Endothelial cell of umbilical vein (primary cell): ENCODE measurements around the gene BSDC1. TPM values are rescaled to one million over a fixed set of nuclear protein-coding genes. Genes with fewer than 3 reads are reported as not detected.

Experiments
- BruUV-seq: library from RNA; stranded (reverse); fragments of 400-500 nt; replicated peaks from 2 replicates; lab custom pipeline; 2021; lab: Mats Ljungman, UMichigan
- CTCF ChIA-PET: fragments of 300-600, 350-600 bp; sonication (Branson Sonifier 250); formaldehyde crosslinking; loops from one replicate; lab custom pipeline; 2021; ENCODE audit warnings: antibody characterized with exemption, inconsistent platforms; lab: Charles Lee
- POLR2A ChIA-PET: fragments of 300-600, 350-600 bp; sonication (Branson Sonifier 250); formaldehyde crosslinking; loops from one replicate; lab custom pipeline; 2021; ENCODE audit warnings: antibody characterized with exemption, inconsistent platforms; lab: Charles Lee
- DNase-seq: peaks from one replicate; pipeline ENCODE4 v3.0.0-alpha.2; 2011; ENCODE audit warnings: low read depth, low spot score
- FAIRE-seq: peaks from 2 replicates; lab custom pipeline; 2011; peaks lifted over from hg19 to GRCh38; lab: Jason Lieb, UNC
- H2AFZ ChIP-seq: 2 replicates; pipeline ENCODE4 v1.6.0; 2012; ENCODE audit warnings: low read depth, low read length, control low read depth, inconsistent platforms
- H3K27ac ChIP-seq: 2 replicates; pipeline ENCODE4 v1.5.1; 2011; ENCODE audit warnings: low read depth, mild to moderate bottlenecking, control low read depth, low read length, moderate library complexity; ENCODE audit not compliant: insufficient read depth
- H3K27me3 ChIP-seq, 2 experiments: 2 replicates each; pipeline versions ENCODE4 v1.6.0 to v1.6.1; 2011; ENCODE audit warnings: low read length in 2 of 2, mixed read lengths in 1 of 2; ENCODE audit not compliant: control insufficient read depth in 2 of 2, insufficient read depth in 2 of 2
- H3K36me3 ChIP-seq, 2 experiments: 2 replicates in 1 of 2; 3 replicates in 1 of 2; pipeline ENCODE4 v1.5.1; 2011; ENCODE audit warnings: low read length in 2 of 2, mild to moderate bottlenecking in 1 of 2, moderate library complexity in 1 of 2; ENCODE audit not compliant: control insufficient read depth in 2 of 2, insufficient read depth in 2 of 2; ENCODE audit errors: extremely low read depth in 1 of 2
- H3K4me1 ChIP-seq: 3 replicates; pipeline ENCODE4 v1.5.1; 2011; ENCODE audit warnings: mild to moderate bottlenecking, low read length; ENCODE audit not compliant: control insufficient read depth, insufficient read depth; ENCODE audit errors: extremely low read depth
- H3K4me2 ChIP-seq: 2 replicates; pipeline ENCODE4 v1.6.1; 2011; ENCODE audit warnings: low read length, control low read depth, mixed read lengths; ENCODE audit not compliant: insufficient read depth
- H3K4me3 ChIP-seq, 3 experiments: fragments of 200-600 bp in 1 of 3; sonication (generic), shearing (Covaris generic) in 1 of 3; replicated peaks in 1 of 3; 2 replicates each; pipeline ENCODE4 v1.5.1; 2011 to 2016; ENCODE audit warnings: control low read depth in 3 of 3, low read length in 3 of 3, mild to moderate bottlenecking in 2 of 3, inconsistent platforms in 1 of 3, low read depth in 1 of 3, moderate library complexity in 1 of 3; ENCODE audit not compliant: insufficient read depth in 1 of 3
- H3K79me2 ChIP-seq: 2 replicates; pipeline ENCODE4 v1.6.0; 2012; ENCODE audit warnings: low read length, inconsistent platforms; ENCODE audit not compliant: control insufficient read depth, insufficient read depth
- H3K9ac ChIP-seq: replicated peaks from 2 replicates; pipeline ENCODE3; 2011; ENCODE audit warnings: low read length, control low read depth; ENCODE audit not compliant: insufficient read depth; ENCODE audit errors: extremely low read depth
- H3K9me1 ChIP-seq: replicated peaks from 3 replicates; pipeline ENCODE4 v1.6.0; 2011; ENCODE audit warnings: mild to moderate bottlenecking, low read length; ENCODE audit not compliant: control insufficient read depth, insufficient read depth; ENCODE audit errors: extremely low read depth
- H3K9me3 ChIP-seq: replicated peaks from 2 replicates; pipeline ENCODE4 v1.5.1; 2012; ENCODE audit warnings: low read length, inconsistent platforms; ENCODE audit not compliant: control insufficient read depth, insufficient read depth
- H4K20me1 ChIP-seq: replicated peaks from 2 replicates; pipeline ENCODE3; 2011; ENCODE audit warnings: mild to moderate bottlenecking, low read length; ENCODE audit not compliant: control insufficient read depth, insufficient read depth; ENCODE audit errors: extremely low read depth
- FOS ChIP-seq: IDR thresholded peaks from 2 replicates; pipeline ENCODE4 v1.6.1; 2011; ENCODE audit warnings: mild to moderate bottlenecking, low read length, moderate library complexity, borderline replicate concordance; ENCODE audit not compliant: insufficient read depth
- POLR2AphosphoS5 ChIP-seq: IDR thresholded peaks from 2 replicates; pipeline ENCODE4 v1.6.1; 2012; ENCODE audit warnings: low read depth, mild to moderate bottlenecking, control low read depth, low read length, moderate library complexity; ENCODE audit not compliant: insufficient read depth
- dilution Hi-C: fragments of 300-500 bp; cut with MboI; formaldehyde crosslinking; loops from one replicate; pipeline ENCODE4 v1.15.0; 2019; ENCODE audit warnings: low sequenced_read_pairs; ENCODE audit not compliant: extremely low pct_ligation_motif_present
- intact Hi-C: fragments of 100-400 bp; cut with micrococcal nuclease; formaldehyde crosslinking; loops from one replicate; pipeline ENCODE4 v1.10.0; 2022
- polyA plus RNA-seq, 4 experiments: library from polyadenylated mRNA; depleted of rRNA in 3 of 4; stranded (reverse) in 3 of 4; unstranded in 1 of 4; fragments of >200 nt; gene quantifications; 2 replicates each; pipeline versions ENCODE4 v1.2.1 to v1.2.3, GENCODE V29; 2011 to 2012; ENCODE audit warnings: missing spikeins in 1 of 4
- total RNA-seq: library from RNA; stranded (reverse); gene quantifications from 2 replicates; pipeline ENCODE4 v1.2.3, GENCODE V29; 2021
- TF ChIP-seq, protein P1 (sequence below), 2 donors: IDR thresholded peaks; 1 replicate in 1 of 2; 2 replicates in 1 of 2; pipeline ENCODE4 v1.5.1; 2011; ENCODE audit warnings: low read length in 2 of 2, mild to moderate bottlenecking in 2 of 2, moderate library complexity in 2 of 2, control low read depth in 1 of 2, inconsistent platforms in 1 of 2, low read depth in 1 of 2; ENCODE audit not compliant: insufficient read depth in 1 of 2; ENCODE audit errors: extremely low read depth in 1 of 2
- TF ChIP-seq, protein P2 (sequence below): IDR thresholded peaks from 2 replicates; pipeline ENCODE4 v1.6.1; 2011; ENCODE audit not compliant: insufficient read depth, insufficient read length

BSDC1 gene
- total and polyA plus RNA-seq, 2 donors (not counting 3 experiments of a cell fraction or from before 2014, with no cell fraction given), result 44.3 to 64.6 TPM

DNA sequence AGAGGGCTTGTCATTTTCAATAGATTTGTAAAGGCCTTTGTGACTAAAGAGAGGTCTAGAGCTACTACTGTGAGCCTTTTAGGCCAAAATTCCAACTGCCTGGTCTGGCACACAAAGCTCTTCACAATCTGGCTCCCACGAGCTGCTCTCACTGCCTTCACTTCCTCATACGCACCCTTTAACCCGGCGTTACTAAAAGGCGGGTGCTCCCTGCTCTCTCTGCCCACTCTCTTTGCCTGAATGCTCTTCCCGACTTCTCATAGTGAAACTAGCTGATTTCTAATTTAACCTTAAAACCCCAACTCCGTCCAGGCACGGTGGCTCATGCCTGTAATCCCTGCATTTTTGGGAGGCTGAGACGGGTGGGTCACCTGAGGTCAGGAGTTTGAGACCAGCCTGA is 14.2 kb downstream of the BSDC1 start:
- CTCF ChIA-PET, result interaction anchor here (1.0 kb wide), 1 partner anchor 164 kb away, joined by 4 read pairs; no protein-coding TSS in a partner anchor
- no peak overlapping the region for H3K27ac ChIP-seq
- BruUV-seq, result no TSS peak
- H4K20me1 ChIP-seq, result no peaks in the 10 kb centered on the region
- no peak for FAIRE-seq
- H3K9me1 ChIP-seq, result no peaks in the 10 kb centered on the region
- no peak overlapping the region for H3K4me2 ChIP-seq
- no peaks in the 10 kb centered on the region for H3K4me1 ChIP-seq
- dilution Hi-C loops, result no loop called here
- H3K27me3 ChIP-seq, result no peaks in the 10 kb centered on the region
- no peak overlapping the region for H3K9ac ChIP-seq
- intact Hi-C loops, result no loop called here
- no peak for DNase-seq
- H2AFZ ChIP-seq, result no peak overlapping the region
- H3K36me3 ChIP-seq, result peaks cover 28 to 52% of the 10 kb centered on the region in 2 experiments
- POLR2A ChIA-PET, result no interaction called here
- TF ChIP-seq, protein P1, sequence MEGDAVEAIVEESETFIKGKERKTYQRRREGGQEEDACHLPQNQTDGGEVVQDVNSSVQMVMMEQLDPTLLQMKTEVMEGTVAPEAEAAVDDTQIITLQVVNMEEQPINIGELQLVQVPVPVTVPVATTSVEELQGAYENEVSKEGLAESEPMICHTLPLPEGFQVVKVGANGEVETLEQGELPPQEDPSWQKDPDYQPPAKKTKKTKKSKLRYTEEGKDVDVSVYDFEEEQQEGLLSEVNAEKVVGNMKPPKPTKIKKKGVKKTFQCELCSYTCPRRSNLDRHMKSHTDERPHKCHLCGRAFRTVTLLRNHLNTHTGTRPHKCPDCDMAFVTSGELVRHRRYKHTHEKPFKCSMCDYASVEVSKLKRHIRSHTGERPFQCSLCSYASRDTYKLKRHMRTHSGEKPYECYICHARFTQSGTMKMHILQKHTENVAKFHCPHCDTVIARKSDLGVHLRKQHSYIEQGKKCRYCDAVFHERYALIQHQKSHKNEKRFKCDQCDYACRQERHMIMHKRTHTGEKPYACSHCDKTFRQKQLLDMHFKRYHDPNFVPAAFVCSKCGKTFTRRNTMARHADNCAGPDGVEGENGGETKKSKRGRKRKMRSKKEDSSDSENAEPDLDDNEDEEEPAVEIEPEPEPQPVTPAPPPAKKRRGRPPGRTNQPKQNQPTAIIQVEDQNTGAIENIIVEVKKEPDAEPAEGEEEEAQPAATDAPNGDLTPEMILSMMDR (IDR thresholded peaks at IDR 0.05; ENCODE audit: extremely low read depth in 1 of 2, insufficient read depth in 1 of 2, low read depth in 1 of 2, low read length in 2 of 2), result no peak
- TF ChIP-seq POLR2AphosphoS5, result no peak
- TF ChIP-seq, protein P2, sequence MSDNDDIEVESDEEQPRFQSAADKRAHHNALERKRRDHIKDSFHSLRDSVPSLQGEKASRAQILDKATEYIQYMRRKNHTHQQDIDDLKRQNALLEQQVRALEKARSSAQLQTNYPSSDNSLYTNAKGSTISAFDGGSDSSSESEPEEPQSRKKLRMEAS, result no peak
- H3K79me2 ChIP-seq, result no peaks in the 10 kb centered on the region
- no peak overlapping the region for H3K4me3 ChIP-seq
- no peaks in the 10 kb centered on the region for H3K9me3 ChIP-seq

DNA sequence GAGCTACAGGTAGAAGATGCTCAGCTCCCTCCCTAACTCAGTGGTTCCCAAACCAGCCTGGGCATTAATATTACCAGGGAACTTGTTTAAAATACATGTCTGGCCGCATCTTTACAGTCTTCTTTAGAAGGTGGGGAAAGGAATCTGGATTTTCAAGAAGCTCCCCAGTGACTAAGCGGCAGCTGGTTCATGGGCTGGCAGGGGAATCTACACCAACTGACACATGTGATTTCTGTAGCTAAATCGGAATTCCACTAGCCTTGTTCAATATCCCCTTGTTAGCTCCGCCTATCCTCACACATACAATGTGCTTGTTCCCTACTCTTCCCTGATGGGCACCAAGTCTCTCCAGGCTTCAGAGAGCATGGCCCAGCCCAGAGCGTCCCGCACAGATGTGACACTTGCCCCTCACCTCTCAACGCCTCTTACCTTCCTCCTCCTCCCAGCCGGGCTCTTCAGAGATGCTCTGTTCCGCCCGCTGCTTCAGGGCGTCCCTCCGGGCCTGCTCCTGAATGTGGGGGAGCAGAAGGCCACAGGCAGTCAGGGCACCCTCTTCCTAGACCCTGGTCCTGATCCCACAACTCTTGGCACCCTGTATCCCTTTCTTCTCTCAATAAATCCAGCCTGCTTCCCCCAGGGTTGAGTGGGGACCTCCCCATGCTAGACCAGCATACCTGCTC is 16.6 kb downstream of the BSDC1 start:
- ChIA-PET POLR2A (interaction anchor here (1.1 kb wide), 1 partner anchor 42 kb away, joined by 4 read pairs; the partner anchor contains the start of gene MARCKSL1), CTCF (interaction anchor here (1.6 to 2.1 kb wide), 2 partner anchors 24 to 162 kb away, joined by 8 read pairs; no protein-coding TSS in a partner anchor)
- Histone ChIP-seq H3K79me2 (no peaks in the 10 kb centered on the region), H4K20me1 (no peaks in the 10 kb centered on the region), H3K4me3 (no peak overlapping the region), H2AFZ (no peak overlapping the region), H3K27me3 (no peaks in the 10 kb centered on the region), H3K36me3 (peaks cover 26 to 57% of the 10 kb centered on the region in 2 experiments), H3K9ac (no peak overlapping the region), H3K9me3 (no peaks in the 10 kb centered on the region), H3K4me1 (no peaks in the 10 kb centered on the region), H3K27ac (no peak overlapping the region), H3K4me2 (no peak overlapping the region), H3K9me1 (no peaks in the 10 kb centered on the region)
- intact Hi-C loops (no loop called here), dilution Hi-C loops (no loop called here)
- BruUV-seq, result no TSS peak
- no peak for FAIRE-seq
- no peak for DNase-seq
- TF ChIP-seq FOS, result no peak
